Parathyroid adenoma (tissue), 2 donors: ENCODE measurements around the gene CNRIP1.

ENCODE experiments used
- H2AFZ ChIP-seq: fragments of 300-600 bp; sonication (generic); one replicate; pipeline ENCODE4 v1.7.0; 2017; ENCODE audit warnings: antibody characterized with exemption, mild to moderate bottlenecking
- H3K27ac ChIP-seq: fragments of 300-600 bp; sonication (generic); one replicate; pipeline ENCODE4 v1.7.0; 2017
- H3K27me3 ChIP-seq: fragments of 300-600 bp; sonication (generic); one replicate; pipeline ENCODE4 v1.7.0; 2017; ENCODE audit warnings: low read length; ENCODE audit not compliant: control insufficient read depth, insufficient read depth
- H3K36me3 ChIP-seq: fragments of 300-600 bp; sonication (generic); one replicate; pipeline ENCODE4 v1.7.0; 2017; ENCODE audit warnings: low read length; ENCODE audit not compliant: control insufficient read depth, insufficient read depth
- H3K4me1 ChIP-seq: fragments of 300-600 bp; sonication (generic); one replicate; pipeline ENCODE4 v1.7.0; 2017; ENCODE audit warnings: control low read depth
- H3K4me2 ChIP-seq: fragments of 300-600 bp; sonication (generic); one replicate; pipeline ENCODE4 v1.7.0; 2017; ENCODE audit warnings: low read length
- H3K4me3 ChIP-seq: fragments of 300-600 bp; sonication (generic); one replicate; pipeline ENCODE4 v1.7.0; 2017; ENCODE audit warnings: low read depth, low read length
- H3K79me2 ChIP-seq: fragments of 300-600 bp; sonication (generic); one replicate; pipeline ENCODE4 v1.7.0; 2017; ENCODE audit warnings: control low read depth
- H3K9ac ChIP-seq: fragments of 300-600 bp; sonication (generic); one replicate; pipeline ENCODE4 v1.7.0; 2017; ENCODE audit warnings: mild to moderate bottlenecking
- H3K9me3 ChIP-seq: fragments of 300-600 bp; sonication (generic); one replicate; pipeline ENCODE4 v1.7.0; 2017; ENCODE audit warnings: low read length; ENCODE audit not compliant: control insufficient read depth
- CTCF ChIP-seq: fragments of 300-600 bp; sonication (generic); IDR thresholded peaks from one replicate; pipeline ENCODE4 v1.7.0; 2017; ENCODE audit warnings: antibody characterized with exemption, mild to moderate bottlenecking
- donor health status: primary hyperparathyroidism.

Gene CNRIP1

GRCh38 chr2:68366083-68366560 lies 46.4 kb upstream of the CNRIP1 start:
- Histone ChIP-seq H3K27ac (no peak overlapping the region), H3K4me2 (no peak overlapping the region), H3K36me3 (no peaks in the 10 kb centered on the region), H2AFZ (no peak overlapping the region), H3K4me1 (no peaks in the 10 kb centered on the region), H3K4me3 (no peak overlapping the region), H3K79me2 (no peaks in the 10 kb centered on the region), H3K9ac (no peak overlapping the region), H3K9me3 (no peaks in the 10 kb centered on the region), H3K27me3 (no peaks in the 10 kb centered on the region)
- no peak for TF ChIP-seq CTCF

GRCh38 chr2:68365087-68365486 lies 45.3 kb upstream of the CNRIP1 start, which contains the start of gene PLEK:
TSS of gene PLEK (plus strand) at chr2:68365282. CDS start at chr2:68365352, 70 bp downstream.
- no peak for TF ChIP-seq CTCF
- H3K4me2 ChIP-seq: no peak within 1 kb of the TSS
- H3K27me3 ChIP-seq: no peaks in the 10 kb centered on the region
- no peak within 1 kb of the TSS for H2AFZ ChIP-seq
- H3K4me3 ChIP-seq: no peak within 1 kb of the TSS
- no peaks in the 10 kb centered on the region for H3K79me2 ChIP-seq
- H3K27ac ChIP-seq: no peak within 1 kb of the TSS
- no peaks in the 10 kb centered on the region for H3K9me3 ChIP-seq
- H3K36me3 ChIP-seq: no peaks in the 10 kb centered on the region
- H3K4me1 ChIP-seq: no peaks in the 10 kb centered on the region
- H3K9ac ChIP-seq: no peak within 1 kb of the TSS

- no peak overlapping the region for H2AFZ ChIP-seq
Observed at GRCh38 chr2:68363721-68364120, 44.0 kb upstream of the CNRIP1 start.

GRCh38 chr2:68362749-68363148 lies 43.0 kb upstream of the CNRIP1 start:
- Histone ChIP-seq H3K27ac (no peak overlapping the region), H3K36me3 (no peaks in the 10 kb centered on the region), H3K79me2 (no peaks in the 10 kb centered on the region), H3K9me3 (no peaks in the 10 kb centered on the region), H3K27me3 (no peaks in the 10 kb centered on the region), H3K4me3 (no peak overlapping the region), H3K4me2 (no peak overlapping the region), H3K4me1 (no peaks in the 10 kb centered on the region), H3K9ac (no peak overlapping the region), H2AFZ (no peak overlapping the region)
- no peak for TF ChIP-seq CTCF

More at GRCh38 chr2:68363721-68364120, 44.0 kb upstream of the CNRIP1 start:
- H3K4me1 ChIP-seq: no peaks in the 10 kb centered on the region
- no peak for TF ChIP-seq CTCF
- no peaks in the 10 kb centered on the region for H3K27me3 ChIP-seq
- H3K27ac ChIP-seq: no peak overlapping the region
- H3K9ac ChIP-seq: no peak overlapping the region
- H3K36me3 ChIP-seq: no peaks in the 10 kb centered on the region
- no peaks in the 10 kb centered on the region for H3K79me2 ChIP-seq
- H3K4me3 ChIP-seq: no peak overlapping the region
- no peaks in the 10 kb centered on the region for H3K9me3 ChIP-seq
- no peak overlapping the region for H3K4me2 ChIP-seq

GRCh38 chr2:68362069-68362468 lies 42.3 kb upstream of the CNRIP1 start:
- no peaks in the 10 kb centered on the region for H3K27me3 ChIP-seq
- H3K9me3 ChIP-seq: no peaks in the 10 kb centered on the region
- no peaks in the 10 kb centered on the region for H3K79me2 ChIP-seq
- peak; percentile 80 for TF ChIP-seq CTCF
- peak overlapping the region; percentile 7 for H2AFZ ChIP-seq
- no peak overlapping the region for H3K27ac ChIP-seq
- no peak overlapping the region for H3K4me2 ChIP-seq
- H3K9ac ChIP-seq: no peak overlapping the region
- no peak overlapping the region for H3K4me3 ChIP-seq
- no peaks in the 10 kb centered on the region for H3K4me1 ChIP-seq
- no peaks in the 10 kb centered on the region for H3K36me3 ChIP-seq
